CD14-positive monocyte (primary cell): ENCODE data around the gene HES7. TPM values are rescaled to one million over a fixed set of nuclear protein-coding genes. Genes with fewer than 3 reads are reported as not detected.
"Not testable (repeated sequence)": the region's sequence is repeated elsewhere in the genome, so short reads cannot be mapped to it uniquely, and the experiment has no call there.

Source experiments
- DNase-seq, 3 donors: peaks; one replicate each; pipeline ENCODE4 v3.0.0-alpha.2; 2011 to 2022
- H2AFZ ChIP-seq: 2 replicates; pipeline ENCODE4 v1.6.0; 2012; ENCODE audit warnings: mild to moderate bottlenecking, low read depth, low read length, inconsistent platforms; ENCODE audit not compliant: insufficient read depth, poor library complexity, severe bottlenecking
- H3K27ac ChIP-seq, 2 donors: 1 replicate in 1 of 2; 2 replicates in 1 of 2; pipeline ENCODE4 v1.5.1; 2012 to 2013; ENCODE audit warnings: low read length in 2 of 2, control low read depth in 1 of 2, inconsistent platforms in 1 of 2, low read depth in 1 of 2, mild to moderate bottlenecking in 1 of 2
- H3K27me3 ChIP-seq, 2 donors: one replicate each; pipeline versions ENCODE4 v1.6.0 to v1.6.1; 2011 to 2013; ENCODE audit warnings: low read length in 2 of 2; ENCODE audit not compliant: control insufficient read depth in 2 of 2, insufficient read depth in 2 of 2
- H3K36me3 ChIP-seq, 2 donors: replicated peaks in 1 of 2; 1 replicate in 1 of 2; 2 replicates in 1 of 2; pipeline versions ENCODE4 v1.5.1 to v1.6.1; 2012 to 2013; ENCODE audit warnings: low read length in 2 of 2, control low read depth in 1 of 2, inconsistent platforms in 1 of 2, mild to moderate bottlenecking in 1 of 2; ENCODE audit not compliant: insufficient read depth in 2 of 2, control insufficient read depth in 1 of 2
- H3K4me1 ChIP-seq, 2 donors: 1 replicate in 1 of 2; 2 replicates in 1 of 2; pipeline versions ENCODE4 v1.5.1 to v1.6.1; 2012 to 2013; ENCODE audit warnings: low read length in 2 of 2, control low read depth in 1 of 2, inconsistent platforms in 1 of 2, mild to moderate bottlenecking in 1 of 2, moderate library complexity in 1 of 2; ENCODE audit not compliant: insufficient read depth in 2 of 2, control insufficient read depth in 1 of 2
- H3K4me2 ChIP-seq: replicated peaks from 2 replicates; pipeline ENCODE3; 2012; ENCODE audit warnings: low read length, moderate library complexity, mild to moderate bottlenecking; ENCODE audit not compliant: poor library complexity, severe bottlenecking; ENCODE audit errors: extremely low read depth
- H3K4me3 ChIP-seq, 3 experiments: fragments of 200-600 bp in 1 of 3; sonication (generic) in 1 of 3; replicated peaks in 1 of 3; 1 replicate in 2 of 3; 2 replicates in 1 of 3; pipeline ENCODE4 v1.5.1; 2011 to 2013; ENCODE audit warnings: low read length in 3 of 3, mild to moderate bottlenecking in 3 of 3, control low read depth in 2 of 3, low read depth in 2 of 3, inconsistent platforms in 1 of 3, moderate library complexity in 1 of 3
- H3K79me2 ChIP-seq: 2 replicates; pipeline ENCODE4 v1.6.0; 2012; ENCODE audit warnings: mild to moderate bottlenecking, control low read depth, inconsistent platforms, low read length, moderate library complexity; ENCODE audit not compliant: insufficient read depth
- H3K9ac ChIP-seq: 2 replicates; pipeline ENCODE4 v1.6.0; 2017; ENCODE audit warnings: low read length, mild to moderate bottlenecking; ENCODE audit not compliant: insufficient read depth, poor library complexity, severe bottlenecking
- H3K9me3 ChIP-seq, 2 donors: replicated peaks in 1 of 2; 1 replicate in 1 of 2; 2 replicates in 1 of 2; pipeline versions ENCODE4 v1.5.1 to v1.6.1; 2012 to 2013; ENCODE audit warnings: low read length in 2 of 2, control low read depth in 1 of 2; ENCODE audit not compliant: control insufficient read depth in 1 of 2, insufficient read depth in 1 of 2
- H4K20me1 ChIP-seq: 2 replicates; pipeline ENCODE4 v1.6.0; 2012; ENCODE audit warnings: mild to moderate bottlenecking, low read length, control low read depth, moderate library complexity; ENCODE audit not compliant: insufficient read depth
- H3K27ac Mint-ChIP-seq, 7 donors: one replicate each; pipeline ENCODE4 v1.8.0; 2020; ENCODE audit warnings: mild to moderate bottlenecking in 7 of 7, mixed read lengths in 7 of 7, moderate library complexity in 6 of 7, inconsistent platforms in 2 of 7
- H3K27me3 Mint-ChIP-seq, 3 donors: one replicate each; pipeline ENCODE4 v1.8.0; 2021 to 2022; ENCODE audit warnings: low read depth in 3 of 3, mild to moderate bottlenecking in 3 of 3, mixed read lengths in 3 of 3, moderate library complexity in 3 of 3, inconsistent platforms in 1 of 3
- H3K36me3 Mint-ChIP-seq, 2 donors: one replicate each; pipeline ENCODE4 v1.8.0; 2020; ENCODE audit warnings: mixed read lengths in 2 of 2, inconsistent platforms in 1 of 2, mild to moderate bottlenecking in 1 of 2
- H3K4me1 Mint-ChIP-seq: one replicate; pipeline ENCODE4 v1.8.0; 2020; ENCODE audit warnings: mild to moderate bottlenecking, mixed read lengths
- H3K4me3 Mint-ChIP-seq, 2 donors: one replicate each; pipeline ENCODE4 v1.8.0; 2020; ENCODE audit warnings: mild to moderate bottlenecking in 2 of 2, mixed read lengths in 2 of 2, moderate library complexity in 1 of 2
- H3K9me3 Mint-ChIP-seq, 7 donors: one replicate each; pipeline ENCODE4 v1.8.0; 2020 to 2022; ENCODE audit warnings: mixed read lengths in 7 of 7, mild to moderate bottlenecking in 6 of 7, moderate library complexity in 6 of 7, inconsistent platforms in 2 of 7
- WGBS: methylation state at CpG from one replicate; pipeline ENCODE4 v1.1.5; 2013; ENCODE audit warnings: missing lambda C conversion rate; ENCODE audit not compliant: insufficient coverage; 5-methylcytosine and 5-hydroxymethylcytosine counted together
- intact Hi-C, 2 donors: fragments of 100-400 bp; cut with micrococcal nuclease; formaldehyde crosslinking; loops; one replicate each; pipeline versions ENCODE4 v1.15.0 to v1.15.1; 2023
- polyA plus RNA-seq, 3 donors: library from polyadenylated mRNA; depleted of rRNA in 1 of 3; unstranded in 2 of 3; stranded (reverse) in 1 of 3; fragments of 300-500 nt in 2 of 3; fragments of >200 nt in 1 of 3; fragmentation: Illumina TruSeq in 2 of 3; gene quantifications; 1 replicate in 2 of 3; 2 replicates in 1 of 3; pipeline ENCODE4 v1.2.3, GENCODE V29; 2012 to 2021
- TF ChIP-seq, protein P1 (sequence below): fragments of 200-600 bp; IDR thresholded peaks from one replicate; pipeline ENCODE4 v1.8.0; 2022; ENCODE audit warnings: antibody characterized with exemption, mild to moderate bottlenecking

HES7 gene
- polyA plus RNA-seq, 3 donors = not detected

DNA sequence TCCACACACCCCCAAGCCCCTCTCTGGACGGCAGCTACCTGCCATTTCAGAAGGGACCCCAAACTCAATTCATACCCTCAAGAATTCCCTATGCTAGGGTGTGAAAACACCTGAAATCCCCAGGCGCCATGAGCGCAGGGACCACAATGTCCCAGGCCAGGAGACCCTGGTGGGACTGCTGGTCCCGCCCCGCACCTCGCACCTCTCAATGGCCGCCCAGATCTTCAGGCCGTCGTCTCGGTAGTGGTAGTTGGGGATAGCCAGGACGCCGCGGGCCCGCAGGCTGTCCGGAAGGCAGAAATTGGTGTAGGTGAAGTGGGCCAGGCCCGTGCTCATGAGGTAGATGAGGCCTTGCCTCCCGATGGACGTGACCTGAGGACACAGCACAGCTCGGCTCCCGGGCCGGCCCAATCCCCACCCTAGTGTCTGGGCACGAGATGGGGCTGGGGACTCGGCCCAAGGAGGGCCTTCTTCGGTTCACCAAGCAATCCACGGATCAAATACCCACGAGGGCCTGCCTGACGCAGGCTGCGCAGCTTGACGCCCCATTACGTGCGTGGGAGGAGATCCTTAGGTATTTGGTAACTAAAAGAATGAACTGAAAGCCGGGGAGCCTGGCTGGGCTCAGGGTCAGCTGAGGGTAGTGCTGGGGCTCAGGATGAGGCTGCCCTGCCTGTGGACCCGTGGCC, 14.8 kb downstream of the HES7 start:
- no peak for DNase-seq
- 93% methylated on average over 26 of the region's 33 CpGs for WGBS
- Mint-ChIP-seq H3K36me3 (no peaks in the 10 kb centered on the region), H3K27ac (no peak overlapping the region), H3K4me3 (peak overlapping the region in 1 of 2 donors; percentile 35), H3K27me3 (peaks cover 25 to 55% (median 36%) of the 10 kb centered on the region in 3 donors), H3K9me3 (peaks cover 0 to 3% (median 1%) of the 10 kb centered on the region in 7 donors), H3K4me1 (peaks cover 9% of the 10 kb centered on the region)
- Histone ChIP-seq H3K36me3 (no peaks in the 10 kb centered on the region), H3K27me3 (peaks cover 0 to 29% of the 10 kb centered on the region in 2 donors), H3K4me1 (peaks cover 9 to 11% of the 10 kb centered on the region in 2 donors), H3K4me2 (no peak overlapping the region), H3K4me3 (no peak overlapping the region), H3K9ac (no peak overlapping the region), H3K79me2 (no peaks in the 10 kb centered on the region), H2AFZ (no peak overlapping the region), H3K9me3 (no peaks in the 10 kb centered on the region), H4K20me1 (no peaks in the 10 kb centered on the region), H3K27ac (no peak overlapping the region)
- intact Hi-C loops = no loop called here
- TF ChIP-seq, protein P1, sequence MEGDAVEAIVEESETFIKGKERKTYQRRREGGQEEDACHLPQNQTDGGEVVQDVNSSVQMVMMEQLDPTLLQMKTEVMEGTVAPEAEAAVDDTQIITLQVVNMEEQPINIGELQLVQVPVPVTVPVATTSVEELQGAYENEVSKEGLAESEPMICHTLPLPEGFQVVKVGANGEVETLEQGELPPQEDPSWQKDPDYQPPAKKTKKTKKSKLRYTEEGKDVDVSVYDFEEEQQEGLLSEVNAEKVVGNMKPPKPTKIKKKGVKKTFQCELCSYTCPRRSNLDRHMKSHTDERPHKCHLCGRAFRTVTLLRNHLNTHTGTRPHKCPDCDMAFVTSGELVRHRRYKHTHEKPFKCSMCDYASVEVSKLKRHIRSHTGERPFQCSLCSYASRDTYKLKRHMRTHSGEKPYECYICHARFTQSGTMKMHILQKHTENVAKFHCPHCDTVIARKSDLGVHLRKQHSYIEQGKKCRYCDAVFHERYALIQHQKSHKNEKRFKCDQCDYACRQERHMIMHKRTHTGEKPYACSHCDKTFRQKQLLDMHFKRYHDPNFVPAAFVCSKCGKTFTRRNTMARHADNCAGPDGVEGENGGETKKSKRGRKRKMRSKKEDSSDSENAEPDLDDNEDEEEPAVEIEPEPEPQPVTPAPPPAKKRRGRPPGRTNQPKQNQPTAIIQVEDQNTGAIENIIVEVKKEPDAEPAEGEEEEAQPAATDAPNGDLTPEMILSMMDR = no peak

DNA sequence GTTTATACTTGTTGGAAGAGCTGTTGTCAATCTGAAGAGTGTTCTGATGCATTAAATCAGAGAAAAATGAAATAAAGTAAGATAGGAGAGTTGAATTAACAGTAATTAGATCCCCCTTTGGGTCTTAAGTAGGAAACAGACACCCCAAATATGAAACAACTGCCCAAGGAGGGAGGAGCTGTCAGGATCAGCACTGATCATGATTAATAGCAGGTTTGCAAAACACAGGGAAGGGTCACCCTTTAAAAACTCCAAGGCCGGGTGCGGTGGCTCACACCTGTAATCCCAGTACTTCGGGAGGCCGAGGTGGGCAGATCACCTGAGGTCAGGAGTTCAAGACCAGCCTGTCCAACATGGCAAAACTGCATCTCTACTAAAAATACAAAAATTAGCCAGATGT, 16.9 kb downstream of the HES7 start:
- peaks cover 9 to 11% of the 10 kb centered on the region in 2 donors for H3K4me1 ChIP-seq
- DNase-seq, H3K36me3 ChIP-seq, H3K9me3 Mint-ChIP-seq, H3K9ac ChIP-seq, H4K20me1 ChIP-seq, H3K4me3 Mint-ChIP-seq, H3K79me2 ChIP-seq, H3K27ac Mint-ChIP-seq, H3K4me1 Mint-ChIP-seq, intact Hi-C loops, H3K27ac ChIP-seq, H3K36me3 Mint-ChIP-seq, H3K4me2 ChIP-seq, H3K9me3 ChIP-seq, H3K4me3 ChIP-seq, H2AFZ ChIP-seq: not testable (repeated sequence)
- WGBS = 100% methylated on average over 4 of the region's 4 CpGs
- H3K27me3 ChIP-seq = peaks cover 0 to 22% of the 10 kb centered on the region in 2 donors
- H3K27me3 Mint-ChIP-seq = peaks cover 15 to 39% (median 23%) of the 10 kb centered on the region in 3 donors
